Esophagus (tissue), 2 donors: ENCODE results near the gene PCDHA12. TPM values are rescaled to one million over a fixed set of nuclear protein-coding genes. Genes with fewer than 3 reads are reported as not detected.

Experiments used
- polyA plus RNA-seq, 2 donors: library from polyadenylated mRNA; stranded (reverse); fragments of 200-250 nt; gene quantifications; one replicate each; pipeline ENCODE4 v1.2.3, GENCODE V29; 2013
- donor health status: healthy with polysubstance abuse.
- donor health status: Bipolar disorder and iron deficiency.

The PCDHA12 gene
- polyA plus RNA-seq, 2 donors, result 0.01 to 0.04 TPM

Other genes starting within 250 kb of the PCDHA12 start
- gene CD14, start 242.1 kb upstream of the PCDHA12 start, polyA plus RNA-seq, result 10 to 100 TPM in 1 of 2 donors, 1 to 10 TPM in 1; 7.4 to 14.3 TPM
- gene TMCO6, start 235.9 kb upstream of the PCDHA12 start, polyA plus RNA-seq, result 10 to 100 TPM; 15.7 to 16.7 TPM
- 100 to 1,000 TPM; 130 to 183 TPM for gene NDUFA2, start 227.7 kb upstream of the PCDHA12 start, polyA plus RNA-seq
- 10 to 100 TPM; 56.5 to 83.5 TPM for gene IK, start 227.5 kb upstream of the PCDHA12 start, polyA plus RNA-seq
- gene WDR55, start 210.4 kb upstream of the PCDHA12 start, polyA plus RNA-seq, result 10 to 100 TPM; 17.3 to 19.2 TPM
- 1 to 10 TPM in 1 of 2 donors, under 1 TPM in 1; 0.76 to 1.9 TPM for gene DND1, start 201.7 kb upstream of the PCDHA12 start, polyA plus RNA-seq
- gene HARS1, start 183.9 kb upstream of the PCDHA12 start, polyA plus RNA-seq, result 10 to 100 TPM; 47.7 to 55.5 TPM
- 10 to 100 TPM; 13.9 to 17.6 TPM for gene HARS2, start 183.9 kb upstream of the PCDHA12 start, polyA plus RNA-seq
- 10 to 100 TPM; 35.8 to 61.6 TPM for gene ZMAT2, start 174.9 kb upstream of the PCDHA12 start, polyA plus RNA-seq
- under 1 TPM in 1 of 2 donors, not detected in 1; 0.02 TPM for gene PCDHA1, start 89.2 kb upstream of the PCDHA12 start, polyA plus RNA-seq
- gene PCDHA2, start 80.5 kb upstream of the PCDHA12 start, polyA plus RNA-seq, result not detected
- gene PCDHA3, start 74.3 kb upstream of the PCDHA12 start, polyA plus RNA-seq, result under 1 TPM in 1 of 2 donors, not detected in 1; 0.04 TPM
- gene PCDHA4, start 68.2 kb upstream of the PCDHA12 start, polyA plus RNA-seq, result under 1 TPM; 0.02 to 0.05 TPM
- gene PCDHA5, start 53.7 kb upstream of the PCDHA12 start, polyA plus RNA-seq, result under 1 TPM in 1 of 2 donors, not detected in 1; 0.04 TPM
- gene PCDHA6, start 47.3 kb upstream of the PCDHA12 start, polyA plus RNA-seq, result under 1 TPM in 1 of 2 donors, not detected in 1; 0.02 TPM
- under 1 TPM; 0.01 to 0.02 TPM for gene PCDHA7, start 41.0 kb upstream of the PCDHA12 start, polyA plus RNA-seq
- under 1 TPM in 1 of 2 donors, not detected in 1; 0.01 TPM for gene PCDHA8, start 34.1 kb upstream of the PCDHA12 start, polyA plus RNA-seq
- under 1 TPM in 1 of 2 donors, not detected in 1; 0.02 TPM for gene PCDHA9, start 26.9 kb upstream of the PCDHA12 start, polyA plus RNA-seq
- under 1 TPM; under 0.01 to 0.02 TPM for gene PCDHA10, start 19.4 kb upstream of the PCDHA12 start, polyA plus RNA-seq
- under 1 TPM in 1 of 2 donors, not detected in 1; under 0.01 TPM for gene PCDHA11, start 6.4 kb upstream of the PCDHA12 start, polyA plus RNA-seq
- gene PCDHA13, start 6.8 kb downstream of the PCDHA12 start, polyA plus RNA-seq, result not detected
- under 1 TPM in 1 of 2 donors, not detected in 1; 0.01 TPM for gene PCDHAC1, start 51.0 kb downstream of the PCDHA12 start, polyA plus RNA-seq
- under 1 TPM; 0.02 to 0.06 TPM for gene PCDHAC2, start 91.2 kb downstream of the PCDHA12 start, polyA plus RNA-seq
- not detected for gene PCDHB1, start 176.1 kb downstream of the PCDHA12 start, polyA plus RNA-seq
- under 1 TPM; 0.31 to 0.33 TPM for gene PCDHB2, start 219.3 kb downstream of the PCDHA12 start, polyA plus RNA-seq
- gene PCDHB3, start 225.2 kb downstream of the PCDHA12 start, polyA plus RNA-seq, result under 1 TPM; 0.10 to 0.14 TPM
- gene PCDHB4, start 246.5 kb downstream of the PCDHA12 start, polyA plus RNA-seq, result under 1 TPM; 0.20 to 0.36 TPM